Psoas muscle (tissue), 8 donors: ENCODE measurements around the gene PHB1. TPM values are rescaled to one million over a fixed set of nuclear protein-coding genes. Genes with fewer than 3 reads are reported as not detected.

Experiments used
- ATAC-seq, 4 donors: fragments of 200-7000 bp; cut with Tn5 transposase; one replicate each; pipeline ENCODE4 v1.9.1; 2020; ENCODE audit warnings: moderate library complexity in 3 of 4, mild to moderate bottlenecking in 2 of 4
- DNase-seq, 2 donors: peaks; one replicate each; pipeline ENCODE4 v3.0.0-alpha.2; 2020
- H3K27ac ChIP-seq: fragments of 200-600 bp; one replicate; pipeline ENCODE4 v1.8.0; 2022
- H3K27me3 ChIP-seq, 3 donors: fragments of 200-600 bp in 1 of 3; one replicate each; pipeline versions ENCODE4 v1.6.1 to v1.8.0; 2013 to 2022; ENCODE audit warnings: low read length in 2 of 3, mild to moderate bottlenecking in 2 of 3, moderate library complexity in 1 of 3; ENCODE audit not compliant: insufficient read depth in 3 of 3
- H3K36me3 ChIP-seq, 2 donors: fragments of 200-600 bp in 1 of 2; one replicate each; pipeline versions ENCODE4 v1.6.1 to v1.8.0; 2013 to 2022; ENCODE audit warnings: low read depth in 1 of 2, mild to moderate bottlenecking in 1 of 2, moderate library complexity in 1 of 2; ENCODE audit not compliant: insufficient read depth in 1 of 2
- H3K4me1 ChIP-seq: fragments of 200-600 bp; one replicate; pipeline ENCODE4 v1.8.0; 2022
- H3K4me3 ChIP-seq: fragments of 200-600 bp; one replicate; pipeline ENCODE4 v1.8.0; 2022; ENCODE audit warnings: mild to moderate bottlenecking
- H3K9me3 ChIP-seq: fragments of 200-600 bp; one replicate; pipeline ENCODE4 v1.8.0; 2022
- CTCF ChIP-seq: fragments of 200-600 bp; IDR thresholded peaks from one replicate; pipeline ENCODE4 v1.8.0; 2022; ENCODE audit warnings: antibody characterized with exemption
- WGBS, 3 donors: extraction: QIAGEN DNeasy Blood & Tissue Kit; methylation state at CpG; one replicate each; pipeline versions ENCODE4 v1.1.6 to v1.1.7; 2013; 5-methylcytosine and 5-hydroxymethylcytosine counted together
- intact Hi-C, 2 donors: fragments of 100-400 bp; cut with DNase I; formaldehyde crosslinking; loops; one replicate each; pipeline versions ENCODE4 v1.11.0 to v1.14.2; 2022
- polyA plus RNA-seq, 3 donors: library from polyadenylated mRNA; stranded (reverse); fragments of 200-250 nt; gene quantifications; one replicate each; pipeline ENCODE4 v1.2.3, GENCODE V29; 2013
- total RNA-seq, 4 donors: library from RNA; stranded (reverse); fragmentation: NEBNext Ultra II Directional in 2 of 4; extraction: Animal tissue kit (Norgen Biotek cat#: 25700) in 2 of 4; gene quantifications; one replicate each; pipeline versions ENCODE4 v1.2.1 to v1.2.4, GENCODE V29; 2021 to 2023
- donor health status: healthy with polysubstance abuse.
- donor health status: DM: no; HTN: no; CAD: no; lungs with moderate emphysema.
- donor health status: Bipolar disorder and iron deficiency.
- donor health status: healthy.
- donor health status: DM: yes; HTN: yes; CAD: no.
- donor health status: DM: no; HTN: no; CAD: no.
- donor health status: DM: no; HTN: no; CAD: no.
- donor health status: DM: yes; HTN: yes; CAD: no.

PHB1 gene
- total and polyA plus RNA-seq, 7 donors, result 134 to 364 (median 198) TPM

DNA sequence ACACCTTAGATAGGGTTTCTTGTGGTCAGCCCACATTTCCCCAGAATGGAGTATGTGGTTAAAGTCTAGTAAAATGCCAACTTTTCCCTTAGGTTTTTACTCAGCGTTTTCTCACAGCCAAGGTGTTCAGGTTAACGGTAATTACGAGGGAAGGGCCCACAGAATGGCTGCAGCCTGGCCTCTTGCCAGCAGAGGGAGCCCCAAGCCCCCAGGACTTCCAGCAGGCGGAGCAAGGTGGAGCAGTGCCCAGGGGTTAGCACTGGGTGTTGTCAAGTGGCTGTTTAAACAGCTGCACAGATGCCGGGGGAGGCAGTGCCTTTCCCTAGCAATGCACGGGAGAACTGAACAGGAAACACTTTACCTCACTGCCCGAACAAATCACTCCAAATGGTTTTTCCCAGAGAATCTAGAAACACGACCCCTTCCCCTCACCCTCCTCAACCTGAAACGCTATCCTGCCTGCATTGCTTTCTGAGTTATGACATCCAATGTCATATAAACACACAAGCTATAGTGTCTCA is 6.6 kb downstream of the PHB1 start:
- peak; percentile 54 to 71 (median 62) for ATAC-seq
- peaks cover 31 to 96% of the 10 kb centered on the region in 2 donors for H3K36me3 ChIP-seq

DNA sequence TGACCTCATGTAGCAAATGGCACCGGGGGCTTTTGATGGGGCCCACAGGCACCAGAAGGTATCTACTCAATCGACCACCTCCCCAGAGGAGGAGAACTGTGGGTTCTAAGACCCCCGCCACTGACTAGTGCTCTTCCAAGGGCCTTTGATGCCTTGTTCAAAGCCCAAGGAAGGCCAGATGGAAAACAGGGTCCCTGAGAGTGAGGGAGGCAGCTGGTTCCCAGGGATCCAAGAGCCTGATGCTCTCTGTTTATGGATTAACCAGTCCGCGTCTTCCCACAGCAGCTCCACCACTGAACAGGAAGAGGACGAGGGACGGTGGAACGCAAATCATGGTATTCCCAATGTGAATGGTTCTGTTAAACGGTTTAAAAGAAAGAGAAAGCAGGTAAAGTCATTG is 7.6 kb downstream of the PHB1 start:
- no peak for DNase-seq
- Histone ChIP-seq H3K27me3 (no peaks in the 10 kb centered on the region), H3K9me3 (no peaks in the 10 kb centered on the region), H3K36me3 (peaks cover 22 to 89% of the 10 kb centered on the region in 2 donors), H3K27ac (no peak overlapping the region), H3K4me3 (no peak overlapping the region), H3K4me1 (no peaks in the 10 kb centered on the region)
- WGBS, 3 donors, result 90 to 92% (median 91%) methylated on average over 9 of the region's 9 CpGs
- no peak for ATAC-seq
- no peak for TF ChIP-seq CTCF
- intact Hi-C loops, result loop anchor here in 1 of 2 donors (2.0 kb wide), 1 partner anchor 150 kb away; no protein-coding TSS in a partner anchor

More for the DNA sequence above, 6.6 kb downstream of the PHB1 start:
- H3K27ac ChIP-seq, result no peak overlapping the region
- peak; percentile 56 to 78 for DNase-seq
- 32 to 39% (median 33%) methylated on average over 9 of the region's 9 CpGs for WGBS, 3 donors
- no peaks in the 10 kb centered on the region for H3K9me3 ChIP-seq
- intact Hi-C loops, result loop anchor here in 1 of 2 donors (2.0 kb wide), 1 partner anchor 149 kb away; no protein-coding TSS in a partner anchor
- H3K4me1 ChIP-seq, result no peaks in the 10 kb centered on the region
- no peak overlapping the region for H3K4me3 ChIP-seq
- no peaks in the 10 kb centered on the region for H3K27me3 ChIP-seq
- TF ChIP-seq CTCF, result peak; percentile 47

DNA sequence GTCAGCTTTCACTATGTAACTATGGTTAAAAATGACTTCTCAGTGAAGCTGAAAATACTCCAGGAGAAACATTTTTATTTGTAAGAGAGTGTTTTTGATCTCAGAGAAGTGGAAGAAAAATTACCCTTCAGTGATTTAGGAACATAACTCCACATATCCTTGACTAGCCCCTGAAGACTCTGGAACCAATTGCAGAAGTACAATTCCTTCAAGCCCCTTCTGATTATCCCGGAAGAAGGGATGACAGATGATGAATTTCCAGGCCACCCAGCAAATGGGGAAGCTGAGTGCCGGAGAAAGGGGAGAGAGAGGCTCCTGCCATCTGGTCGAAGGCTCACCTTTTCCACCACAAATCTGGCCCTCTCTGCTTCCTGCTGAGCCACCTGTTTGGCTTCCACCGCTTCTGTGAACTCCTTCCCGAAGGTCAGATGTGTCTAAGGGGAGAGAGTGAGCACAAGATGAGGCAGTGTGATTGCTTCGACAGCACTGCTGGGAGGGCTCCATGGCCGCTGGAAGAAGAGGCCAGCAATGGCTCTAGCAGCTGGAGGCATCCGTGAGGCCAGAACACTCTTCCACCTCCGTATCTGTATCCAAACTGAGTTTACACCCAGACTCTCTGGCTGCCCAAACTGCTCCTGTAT is 8.1 kb downstream of the PHB1 start:
- WGBS, 3 donors, result 85 to 87% (median 87%) methylated on average over 9 of the region's 9 CpGs
- H3K36me3 ChIP-seq, result peaks cover 20 to 85% of the 10 kb centered on the region in 2 donors
- no peak overlapping the region for H3K4me3 ChIP-seq
- H3K9me3 ChIP-seq, result no peaks in the 10 kb centered on the region
- H3K4me1 ChIP-seq, result no peaks in the 10 kb centered on the region
- intact Hi-C loops, result loop anchor here in 1 of 2 donors (2.0 kb wide), 1 partner anchor 150 kb away; no protein-coding TSS in a partner anchor
- ATAC-seq (no peak), DNase-seq (no peak)
- TF ChIP-seq CTCF, result no peak
- H3K27me3 ChIP-seq, result no peaks in the 10 kb centered on the region
- no peak overlapping the region for H3K27ac ChIP-seq

DNA sequence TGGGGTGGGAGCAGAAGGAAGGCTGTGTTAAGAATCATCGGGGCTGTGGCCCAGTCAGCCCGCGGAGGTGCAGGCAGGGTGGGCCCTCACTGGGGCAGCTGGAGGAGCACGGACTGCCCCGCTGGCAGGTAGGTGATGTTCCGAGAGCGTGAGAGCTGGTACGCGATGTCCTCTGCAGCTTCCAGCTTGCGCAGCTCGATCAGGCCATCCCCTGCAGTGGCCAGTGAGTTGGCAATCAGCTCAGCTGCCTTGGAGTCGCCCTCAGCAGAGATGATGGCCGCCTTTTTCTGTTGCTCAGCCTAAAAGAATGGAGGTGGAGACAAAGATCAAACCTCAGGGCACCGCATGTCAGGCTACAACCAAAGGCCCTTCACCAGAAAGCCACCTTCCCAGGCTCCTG is 9.8 kb downstream of the PHB1 start:
- H3K4me1 ChIP-seq, result no peaks in the 10 kb centered on the region
- H3K36me3 ChIP-seq, result peaks cover 15 to 69% of the 10 kb centered on the region in 2 donors
- H3K27ac ChIP-seq, result no peak overlapping the region
- DNase-seq, result no peak
- H3K9me3 ChIP-seq, result no peaks in the 10 kb centered on the region
- WGBS, 3 donors, result 88 to 97% (median 92%) methylated on average over 14 of the region's 14 CpGs
- H3K4me3 ChIP-seq, result no peak overlapping the region
- no peak for TF ChIP-seq CTCF
- no peaks in the 10 kb centered on the region for H3K27me3 ChIP-seq
- intact Hi-C loops, result no loop called here
- no peak for ATAC-seq
